ENCODE data around the gene RXRG. TPM values are rescaled to one million over a fixed set of nuclear protein-coding genes. Genes with fewer than 3 reads are reported as not detected.
A peak's percentile ranks its signal among the peaks of the same experiment; 100 is the strongest.

RXRG gene
- total and polyA plus RNA-seq, 5 donors from 2014 or later: 0.08 TPM; not detected in 4

DNA sequence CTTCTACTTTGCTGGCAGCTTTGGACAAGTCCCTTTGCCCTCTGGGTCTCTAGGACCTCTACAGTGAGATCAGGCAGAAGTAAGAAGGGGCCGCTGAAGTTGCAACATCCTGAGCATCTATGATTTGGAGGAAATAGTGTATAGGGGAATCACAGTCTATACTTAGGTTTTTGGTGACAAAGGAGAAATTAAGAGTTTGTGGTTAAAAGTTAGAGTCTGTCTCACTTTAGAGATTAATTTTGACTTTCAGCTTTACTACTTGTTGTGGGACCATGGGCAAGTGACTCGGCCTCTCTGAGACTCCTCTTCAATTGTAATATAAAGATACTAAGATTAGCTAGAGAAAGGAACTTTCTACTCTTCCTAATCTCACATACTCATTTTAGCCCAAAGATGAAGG lies 55.3 kb downstream of the RXRG start:
- ATAC-seq (ENCODE audit: low read depth in 2 of 2) (no peak), DNase-seq (no peak)
- Mint-ChIP-seq H3K27me3 (peaks cover 75% of the 10 kb centered on the region), H3K4me3 (no peak overlapping the region), H3K36me3 (no peaks in the 10 kb centered on the region), H3K27ac (no peak overlapping the region), H3K4me1 (peaks cover 8 to 18% (median 11%) of the 10 kb centered on the region in 4 donors), H3K9me3 (peaks cover 0 to 2% (median 0%) of the 10 kb centered on the region in 7 donors)
- Histone ChIP-seq H3K36me3 (ENCODE audit: control insufficient read depth, insufficient read depth, low read length) (no peaks in the 10 kb centered on the region), H3K4me1 (ENCODE audit: control insufficient read depth, insufficient read depth, low read length, poor library complexity, severe bottlenecking) (peaks cover 15% of the 10 kb centered on the region), H3K27me3 (ENCODE audit: control insufficient read depth, insufficient read depth, low read length) (peaks cover 57% of the 10 kb centered on the region), H3K4me3 (ENCODE audit: low read depth, low read length) (no peak overlapping the region), H3K27ac (ENCODE audit: insufficient read depth, low read length, poor library complexity, severe bottlenecking) (no peak overlapping the region), H3K9me3 (ENCODE audit: control insufficient read depth in 2 of 2, low read length in 2 of 2) (no peaks in the 10 kb centered on the region)

DNA sequence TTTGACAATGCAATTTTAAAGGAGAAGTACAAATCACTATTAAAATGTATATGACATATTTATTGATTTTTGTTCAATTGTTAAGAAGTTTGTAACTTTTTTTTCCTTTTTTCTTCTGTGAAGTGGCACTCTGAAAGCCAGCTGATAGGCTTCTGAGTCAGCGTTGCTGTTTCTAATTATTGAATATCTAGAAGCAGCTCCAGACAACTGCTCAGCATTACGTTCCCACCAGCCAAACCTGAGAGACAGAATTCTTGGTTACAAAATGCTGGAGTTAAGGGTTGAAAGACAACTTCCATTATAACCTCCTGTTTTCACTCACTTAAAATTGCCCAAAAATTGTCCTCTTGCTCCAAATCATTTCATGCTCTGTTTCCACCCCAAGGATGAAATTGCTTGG lies 57.0 kb downstream of the RXRG start:
- Mint-ChIP-seq H3K27me3 (peaks cover 67% of the 10 kb centered on the region), H3K36me3 (no peaks in the 10 kb centered on the region), H3K4me3 (no peak overlapping the region), H3K27ac (no peak overlapping the region), H3K4me1 (peaks cover 2 to 7% (median 4%) of the 10 kb centered on the region in 4 donors), H3K9me3 (peaks cover 0 to 2% (median 0%) of the 10 kb centered on the region in 7 donors)
- Histone ChIP-seq H3K36me3 (ENCODE audit: control insufficient read depth, insufficient read depth, low read length) (no peaks in the 10 kb centered on the region), H3K9me3 (ENCODE audit: control insufficient read depth in 2 of 2, low read length in 2 of 2) (no peaks in the 10 kb centered on the region), H3K27ac (ENCODE audit: insufficient read depth, low read length, poor library complexity, severe bottlenecking) (no peak overlapping the region), H3K27me3 (ENCODE audit: control insufficient read depth, insufficient read depth, low read length) (peaks cover 56% of the 10 kb centered on the region), H3K4me3 (ENCODE audit: low read depth, low read length) (no peak overlapping the region), H3K4me1 (ENCODE audit: control insufficient read depth, insufficient read depth, low read length, poor library complexity, severe bottlenecking) (peaks cover 8% of the 10 kb centered on the region)
- DNase-seq: no peak
- ATAC-seq (ENCODE audit: low read depth in 2 of 2): no peak

DNA sequence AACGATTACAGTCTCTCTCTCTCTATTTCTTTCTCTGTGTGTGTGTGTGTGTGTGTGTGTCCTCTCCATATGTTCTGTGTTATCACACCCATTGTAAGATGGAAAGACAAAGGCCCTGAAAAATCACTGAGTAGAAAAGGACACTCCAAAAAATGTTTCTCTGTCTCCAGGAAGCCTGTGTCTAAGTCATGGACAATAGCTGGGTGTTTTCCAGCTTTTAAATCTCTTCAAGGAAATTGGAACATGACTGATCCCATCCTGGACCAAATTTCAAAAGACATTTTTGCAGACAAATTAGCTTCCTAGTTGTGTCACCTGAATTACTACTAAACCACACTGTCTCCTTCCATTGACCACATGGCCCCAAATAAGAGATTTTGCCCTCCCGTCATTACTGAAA lies 57.4 kb downstream of the RXRG start:
- DNase-seq: no peak
- peaks cover 0 to 3% (median 0%) of the 10 kb centered on the region in 4 donors for H3K4me1 Mint-ChIP-seq
- H3K4me3 ChIP-seq (ENCODE audit: low read depth, low read length): no peak overlapping the region
- peaks cover 55% of the 10 kb centered on the region for H3K27me3 ChIP-seq (ENCODE audit: control insufficient read depth, insufficient read depth, low read length)
- H3K4me1 ChIP-seq (ENCODE audit: control insufficient read depth, insufficient read depth, low read length, poor library complexity, severe bottlenecking): peaks cover 3% of the 10 kb centered on the region
- ATAC-seq (ENCODE audit: low read depth in 2 of 2): no peak
- H3K27me3 Mint-ChIP-seq: peaks cover 62% of the 10 kb centered on the region
- no peaks in the 10 kb centered on the region for H3K36me3 Mint-ChIP-seq
- H3K9me3 ChIP-seq (ENCODE audit: control insufficient read depth in 2 of 2, low read length in 2 of 2): no peaks in the 10 kb centered on the region
- no peak overlapping the region for H3K27ac ChIP-seq (ENCODE audit: insufficient read depth, low read length, poor library complexity, severe bottlenecking)
- H3K9me3 Mint-ChIP-seq: peaks cover 0 to 2% (median 0%) of the 10 kb centered on the region in 7 donors
- no peak overlapping the region for H3K27ac Mint-ChIP-seq
- H3K4me3 Mint-ChIP-seq: no peak overlapping the region
- no peaks in the 10 kb centered on the region for H3K36me3 ChIP-seq (ENCODE audit: control insufficient read depth, insufficient read depth, low read length)

DNA sequence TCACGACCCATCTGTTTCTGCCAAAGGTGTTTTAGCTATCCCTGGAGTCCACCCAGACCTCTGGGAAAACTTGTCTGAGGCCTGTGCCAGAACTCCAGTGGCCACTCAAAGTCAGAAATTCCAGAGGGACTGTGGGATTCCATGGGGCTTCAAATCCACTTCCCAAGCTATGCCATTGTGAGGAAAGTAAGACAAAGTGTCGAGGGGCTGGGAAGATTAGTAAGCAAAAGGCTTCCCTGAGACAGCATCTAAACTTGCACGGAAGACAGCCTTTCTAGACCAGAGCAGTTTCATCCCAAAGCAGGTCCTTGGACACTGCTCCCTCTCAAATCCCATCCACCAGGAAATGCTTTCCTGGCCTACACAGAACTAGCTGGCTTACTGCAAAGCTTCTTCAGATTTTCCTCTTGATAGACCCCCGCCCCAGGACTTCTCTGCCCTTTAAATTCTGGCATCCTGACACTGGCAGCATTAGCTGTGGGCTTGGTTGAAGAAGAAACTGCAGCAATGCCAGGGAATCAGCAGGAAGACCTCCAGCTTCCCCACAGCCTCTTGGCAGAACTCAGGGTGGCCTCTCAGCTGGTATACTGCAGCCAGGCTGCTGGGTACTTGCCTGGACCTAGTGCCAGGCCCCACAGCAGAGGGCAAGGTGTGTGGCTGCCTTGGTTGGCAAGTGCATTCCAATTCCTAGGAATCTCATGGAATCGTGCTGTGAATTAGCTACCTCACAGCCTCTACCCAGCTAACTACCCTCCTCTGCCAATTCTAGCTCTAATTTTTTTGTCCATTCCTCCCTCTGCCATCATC lies 61.1 kb downstream of the RXRG start:
- Mint-ChIP-seq H3K9me3 (no peaks in the 10 kb centered on the region), H3K27ac (no peak overlapping the region), H3K4me1 (no peaks in the 10 kb centered on the region), H3K36me3 (no peaks in the 10 kb centered on the region), H3K4me3 (no peak overlapping the region), H3K27me3 (peaks cover 51% of the 10 kb centered on the region)
- no peaks in the 10 kb centered on the region for H3K36me3 ChIP-seq (ENCODE audit: control insufficient read depth, insufficient read depth, low read length)
- H3K4me3 ChIP-seq (ENCODE audit: low read depth, low read length): no peak overlapping the region
- ATAC-seq (ENCODE audit: low read depth in 2 of 2) (no peak), DNase-seq (no peak)
- no peak overlapping the region for H3K27ac ChIP-seq (ENCODE audit: insufficient read depth, low read length, poor library complexity, severe bottlenecking)
- H3K27me3 ChIP-seq (ENCODE audit: control insufficient read depth, insufficient read depth, low read length): peaks cover 39% of the 10 kb centered on the region
- no peaks in the 10 kb centered on the region for H3K4me1 ChIP-seq (ENCODE audit: control insufficient read depth, insufficient read depth, low read length, poor library complexity, severe bottlenecking)
- no peaks in the 10 kb centered on the region for H3K9me3 ChIP-seq (ENCODE audit: control insufficient read depth in 2 of 2, low read length in 2 of 2)

DNA sequence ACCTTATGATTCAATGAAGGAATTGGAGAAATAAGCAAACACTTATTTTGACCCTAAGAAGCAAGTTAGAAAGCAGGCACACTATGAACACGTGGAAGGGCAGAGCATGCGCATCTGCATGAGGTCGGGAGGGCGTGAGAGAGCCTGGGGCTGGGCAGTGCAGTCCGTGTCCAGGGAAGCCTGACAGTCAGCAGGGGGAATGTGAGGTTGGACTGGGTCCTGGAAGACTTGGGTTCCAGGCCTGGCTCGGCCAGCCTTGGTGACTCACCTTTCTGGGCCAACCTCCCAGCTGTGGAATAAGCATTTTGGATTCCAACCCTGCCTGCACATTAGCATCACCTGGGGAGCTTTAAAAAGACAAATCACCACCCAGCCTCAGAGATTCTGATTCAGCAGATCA lies 61.9 kb downstream of the RXRG start:
- H3K4me3 Mint-ChIP-seq: no peak overlapping the region
- H3K27ac Mint-ChIP-seq: no peak overlapping the region
- no peak overlapping the region for H3K4me3 ChIP-seq (ENCODE audit: low read depth, low read length)

DNA sequence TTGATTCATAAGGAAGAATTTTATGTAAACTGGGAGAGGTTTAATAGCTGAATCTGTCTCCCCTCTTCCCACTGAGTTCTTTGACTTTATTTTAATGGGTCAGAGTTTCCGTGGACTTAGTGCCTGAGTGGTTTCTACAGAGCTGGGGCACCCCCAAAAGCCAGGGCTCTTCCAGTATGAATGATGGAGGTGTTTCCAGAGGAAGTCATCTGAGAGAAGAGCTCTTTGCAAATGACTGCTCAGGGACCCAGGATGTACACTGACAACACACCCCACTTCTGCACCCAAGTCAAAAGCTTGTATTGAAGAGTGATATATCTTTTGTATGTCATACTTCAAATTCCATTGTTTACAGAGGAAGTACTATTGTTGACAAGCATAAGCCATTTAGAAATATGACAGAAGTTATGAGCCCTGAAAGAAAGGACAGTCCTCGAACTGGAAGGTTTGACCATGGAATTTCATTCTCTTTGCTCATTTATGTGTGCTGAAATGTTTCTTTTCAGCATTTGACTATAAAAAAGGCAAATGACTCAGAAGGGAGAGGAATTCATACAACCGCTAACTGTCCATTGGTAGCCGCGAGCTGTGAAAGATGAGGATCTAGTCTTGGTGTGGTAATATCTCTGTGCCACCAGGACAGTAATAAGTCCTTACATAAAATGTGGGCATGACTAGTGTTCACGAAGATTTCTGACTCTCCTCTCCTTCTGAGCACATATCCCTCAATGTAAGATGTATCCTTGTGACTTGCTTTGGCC lies 63.0 kb downstream of the RXRG start:
- no peaks in the 10 kb centered on the region for H3K36me3 Mint-ChIP-seq
- DNase-seq (no peak), ATAC-seq (ENCODE audit: low read depth in 2 of 2) (no peak)
- peaks cover 0 to 1% (median 0%) of the 10 kb centered on the region in 7 donors for H3K9me3 Mint-ChIP-seq
- H3K27ac Mint-ChIP-seq: no peak overlapping the region
- H3K36me3 ChIP-seq (ENCODE audit: control insufficient read depth, insufficient read depth, low read length): no peaks in the 10 kb centered on the region
- no peaks in the 10 kb centered on the region for H3K4me1 ChIP-seq (ENCODE audit: control insufficient read depth, insufficient read depth, low read length, poor library complexity, severe bottlenecking)
- H3K27me3 Mint-ChIP-seq: peaks cover 56% of the 10 kb centered on the region
- no peak overlapping the region for H3K4me3 ChIP-seq (ENCODE audit: low read depth, low read length)
- H3K4me1 Mint-ChIP-seq: peaks cover 3 to 4% (median 4%) of the 10 kb centered on the region in 4 donors
- peaks cover 21% of the 10 kb centered on the region for H3K27me3 ChIP-seq (ENCODE audit: control insufficient read depth, insufficient read depth, low read length)
- H3K9me3 ChIP-seq (ENCODE audit: control insufficient read depth in 2 of 2, low read length in 2 of 2): no peaks in the 10 kb centered on the region
- H3K27ac ChIP-seq (ENCODE audit: insufficient read depth, low read length, poor library complexity, severe bottlenecking): no peak overlapping the region
- no peak overlapping the region for H3K4me3 Mint-ChIP-seq

More for the DNA sequence above, 61.9 kb downstream of the RXRG start:
- DNase-seq: no peak
- ATAC-seq (ENCODE audit: low read depth in 2 of 2): no peak
- H3K9me3 Mint-ChIP-seq: no peaks in the 10 kb centered on the region
- peaks cover 32% of the 10 kb centered on the region for H3K27me3 ChIP-seq (ENCODE audit: control insufficient read depth, insufficient read depth, low read length)
- no peaks in the 10 kb centered on the region for H3K4me1 Mint-ChIP-seq
- no peaks in the 10 kb centered on the region for H3K36me3 ChIP-seq (ENCODE audit: control insufficient read depth, insufficient read depth, low read length)
- H3K27ac ChIP-seq (ENCODE audit: insufficient read depth, low read length, poor library complexity, severe bottlenecking): no peak overlapping the region
- peaks cover 55% of the 10 kb centered on the region for H3K27me3 Mint-ChIP-seq
- H3K4me1 ChIP-seq (ENCODE audit: control insufficient read depth, insufficient read depth, low read length, poor library complexity, severe bottlenecking): no peaks in the 10 kb centered on the region
- no peaks in the 10 kb centered on the region for H3K36me3 Mint-ChIP-seq
- H3K9me3 ChIP-seq (ENCODE audit: control insufficient read depth in 2 of 2, low read length in 2 of 2): no peaks in the 10 kb centered on the region

DNA sequence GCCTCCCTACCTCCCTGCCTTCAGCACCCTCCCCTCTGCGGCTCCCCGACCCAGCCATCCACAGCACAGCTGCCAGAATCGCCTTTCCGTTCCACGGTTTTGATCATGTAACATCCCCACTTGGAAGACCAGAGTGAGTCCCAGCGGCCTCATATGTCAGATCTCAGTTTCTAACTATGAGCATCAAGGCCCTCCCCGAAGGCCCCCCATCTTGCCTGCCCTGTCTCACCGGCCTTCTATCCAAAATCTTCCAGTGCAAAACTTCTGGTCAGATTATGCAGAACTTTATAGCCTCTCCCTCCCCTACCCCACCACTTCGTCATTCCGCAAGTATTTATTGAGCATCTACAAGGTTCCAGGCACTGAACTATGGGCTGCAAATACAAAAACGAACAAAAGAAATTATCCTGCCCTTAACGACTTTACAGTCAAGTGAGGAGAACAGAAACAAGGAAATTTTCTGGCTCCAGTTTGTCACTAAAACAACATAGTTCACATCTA lies 68.1 kb downstream of the RXRG start:
- ATAC-seq (ENCODE audit: low read depth in 2 of 2) (no peak), DNase-seq (no peak)
- Mint-ChIP-seq H3K9me3 (peaks cover 0 to 4% (median 0%) of the 10 kb centered on the region in 7 donors), H3K27me3 (peaks cover 73% of the 10 kb centered on the region), H3K4me3 (peak overlapping the region; percentile 57 to 80 (median 66)), H3K4me1 (peaks cover 6 to 16% (median 13%) of the 10 kb centered on the region in 4 donors), H3K36me3 (no peaks in the 10 kb centered on the region), H3K27ac (no peak overlapping the region)
- Histone ChIP-seq H3K4me3 (ENCODE audit: low read depth, low read length) (no peak overlapping the region), H3K27me3 (ENCODE audit: control insufficient read depth, insufficient read depth, low read length) (peaks cover 40% of the 10 kb centered on the region), H3K9me3 (ENCODE audit: control insufficient read depth in 2 of 2, low read length in 2 of 2) (no peaks in the 10 kb centered on the region), H3K27ac (ENCODE audit: insufficient read depth, low read length, poor library complexity, severe bottlenecking) (no peak overlapping the region), H3K4me1 (ENCODE audit: control insufficient read depth, insufficient read depth, low read length, poor library complexity, severe bottlenecking) (peaks cover 14% of the 10 kb centered on the region), H3K36me3 (ENCODE audit: control insufficient read depth, insufficient read depth, low read length) (no peaks in the 10 kb centered on the region)
